Ovary (tissue), 3 donors: ENCODE results near the gene OR13C3.

Experiments
- POLR2A ChIP-seq: fragments of 450-650 bp; IDR thresholded peaks from one replicate; pipeline ENCODE4 v1.6.1; 2017; ENCODE audit warnings: antibody characterized with exemption, mild to moderate bottlenecking, moderate library complexity
- TF ChIP-seq, protein P1 (sequence below), 3 donors: fragments of 450-650 bp in 2 of 3; fragments of 200-600 bp in 1 of 3; IDR thresholded peaks; one replicate each; pipeline versions ENCODE4 v1.5.1 to v1.8.0; 2016 to 2022; ENCODE audit warnings: antibody characterized with exemption in 3 of 3, mild to moderate bottlenecking in 1 of 3
- donor health status: DM: no; HTN: no; CAD: no.

DNA sequence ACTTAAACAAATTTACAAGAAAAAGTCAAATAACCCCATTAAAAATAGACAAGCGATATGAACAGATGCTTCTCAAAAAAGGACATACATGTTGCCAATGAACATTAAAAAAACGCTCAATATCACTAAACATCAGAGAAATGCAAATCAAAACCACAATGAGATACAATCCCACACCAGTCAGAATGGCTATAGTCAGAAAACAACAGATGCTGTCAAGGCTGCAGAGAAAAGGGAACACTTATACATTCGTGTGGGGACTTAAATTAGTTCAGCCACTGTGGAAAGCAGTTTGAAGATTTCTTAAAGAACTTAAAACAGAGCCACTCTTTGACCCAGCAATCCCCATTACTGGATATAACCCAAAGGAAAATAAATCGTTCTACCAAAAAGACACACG, 21.8 kb downstream of the OR13C3 start:
- TF ChIP-seq, protein P1, sequence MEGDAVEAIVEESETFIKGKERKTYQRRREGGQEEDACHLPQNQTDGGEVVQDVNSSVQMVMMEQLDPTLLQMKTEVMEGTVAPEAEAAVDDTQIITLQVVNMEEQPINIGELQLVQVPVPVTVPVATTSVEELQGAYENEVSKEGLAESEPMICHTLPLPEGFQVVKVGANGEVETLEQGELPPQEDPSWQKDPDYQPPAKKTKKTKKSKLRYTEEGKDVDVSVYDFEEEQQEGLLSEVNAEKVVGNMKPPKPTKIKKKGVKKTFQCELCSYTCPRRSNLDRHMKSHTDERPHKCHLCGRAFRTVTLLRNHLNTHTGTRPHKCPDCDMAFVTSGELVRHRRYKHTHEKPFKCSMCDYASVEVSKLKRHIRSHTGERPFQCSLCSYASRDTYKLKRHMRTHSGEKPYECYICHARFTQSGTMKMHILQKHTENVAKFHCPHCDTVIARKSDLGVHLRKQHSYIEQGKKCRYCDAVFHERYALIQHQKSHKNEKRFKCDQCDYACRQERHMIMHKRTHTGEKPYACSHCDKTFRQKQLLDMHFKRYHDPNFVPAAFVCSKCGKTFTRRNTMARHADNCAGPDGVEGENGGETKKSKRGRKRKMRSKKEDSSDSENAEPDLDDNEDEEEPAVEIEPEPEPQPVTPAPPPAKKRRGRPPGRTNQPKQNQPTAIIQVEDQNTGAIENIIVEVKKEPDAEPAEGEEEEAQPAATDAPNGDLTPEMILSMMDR (IDR thresholded peaks at IDR 0.05): no peak
- TF ChIP-seq POLR2A: no peak
